HG02798 (cell line): ENCODE measurements around the gene C15orf40.
A peak's percentile ranks its signal among the peaks of the same experiment; 100 is the strongest.

Source experiments
- ATAC-seq: cut with Tn5 transposase; IDR thresholded peaks from one replicate; pipeline ENCODE4 v1.9.1; 2021; ENCODE audit warnings: mild to moderate bottlenecking; ENCODE audit not compliant: unreplicated experiment, poor library complexity

Gene C15orf40

GRCh38 chr15:82995938-82996337 lies 15.5 kb downstream of the C15orf40 start:
- ATAC-seq = no peak

DNA sequence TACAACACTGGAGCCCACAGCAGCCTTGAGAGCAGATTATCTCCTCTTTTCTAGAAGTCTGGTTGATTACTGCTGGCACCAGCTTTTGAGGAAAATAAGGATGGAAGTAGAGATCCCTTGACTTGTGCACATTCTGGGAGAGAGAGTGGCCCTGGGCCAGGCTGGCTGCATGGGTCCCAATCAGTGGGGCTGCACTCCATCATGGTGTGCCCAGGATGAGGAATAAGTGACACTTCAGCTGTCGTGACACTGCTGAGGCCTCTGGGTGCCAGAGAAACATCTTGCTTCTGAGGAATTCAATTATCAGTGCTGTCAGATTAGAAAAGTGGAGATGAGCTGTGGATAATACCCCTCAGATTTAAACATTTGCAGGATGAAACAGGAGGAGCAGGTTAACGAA lies 16.4 kb downstream of the C15orf40 start:
- no peak for ATAC-seq

DNA sequence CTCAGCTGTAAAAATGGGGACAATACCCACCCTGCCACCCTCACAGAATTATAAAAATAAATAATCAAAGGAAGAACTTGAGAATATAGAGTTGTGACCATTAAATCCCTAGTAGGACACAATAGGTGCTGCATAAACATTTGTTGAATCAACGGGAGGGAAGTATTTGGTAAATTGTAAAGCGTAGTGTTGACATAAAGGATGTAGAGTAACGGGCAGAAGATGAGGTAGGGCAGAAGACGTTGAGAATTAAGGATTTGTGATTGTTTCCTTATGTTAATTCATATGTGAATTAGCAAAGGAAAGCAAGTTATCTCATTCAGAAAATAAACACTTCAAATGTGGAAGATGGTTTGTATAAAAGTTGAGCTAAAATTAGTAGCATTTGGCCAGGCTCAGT lies 18.3 kb downstream of the C15orf40 start:
- ATAC-seq = no peak

DNA sequence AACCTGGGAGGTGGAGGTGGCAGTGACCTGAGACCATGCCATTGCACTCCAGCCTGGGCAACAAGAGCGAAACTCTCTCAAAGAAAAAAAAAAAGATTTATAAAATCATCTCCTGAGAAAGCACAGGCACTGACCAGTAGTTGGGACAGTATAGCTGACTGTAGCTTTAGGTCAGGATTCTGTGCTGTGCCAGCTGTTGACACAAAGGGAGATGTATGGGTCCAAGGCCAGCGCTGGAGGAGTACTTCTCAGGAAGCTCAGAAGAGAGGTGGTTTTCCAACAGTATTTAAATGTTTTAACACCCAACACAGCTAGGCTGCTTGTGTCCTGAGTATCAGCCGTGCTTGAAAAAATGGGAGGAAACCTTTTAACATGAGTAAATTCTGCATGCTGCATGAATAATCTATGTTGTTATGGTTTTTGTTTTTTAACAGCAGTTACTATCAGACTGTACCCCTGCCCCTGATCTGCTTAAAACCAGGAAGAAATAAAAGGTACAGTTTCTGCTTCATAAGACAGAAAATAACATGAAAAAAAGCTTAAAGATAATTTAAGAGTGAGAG lies 18.9 kb downstream of the C15orf40 start:
- ATAC-seq = no peak

DNA sequence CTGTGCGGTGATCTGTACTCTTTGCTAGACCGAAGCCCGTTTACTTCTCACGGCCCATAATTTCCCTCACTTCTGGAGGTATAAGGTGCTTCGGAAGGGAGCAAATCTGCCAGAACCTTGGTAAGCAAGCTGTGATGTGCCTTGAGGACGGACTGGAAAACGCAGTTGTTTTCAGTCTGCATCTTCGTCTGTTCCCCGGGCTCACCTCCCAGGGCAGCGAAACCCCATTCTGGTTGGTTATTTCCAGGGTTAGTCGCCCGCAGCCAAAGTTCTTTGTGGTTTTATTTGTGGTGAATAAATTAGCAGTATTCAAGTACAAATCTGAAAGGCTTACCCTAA lies 25.0 kb downstream of the C15orf40 start:
- peak; percentile 14 for ATAC-seq

- peak; percentile 97 for ATAC-seq
Measured at GRCh38 chr15:82985688-82986441, 25.6 kb downstream of the C15orf40 start, which contains the start of gene RAMAC. Gene RAMAC, plus strand, starts transcription at chr15:82986210. Its CDS starts 2,809 bp downstream, at chr15:82989019.

DNA sequence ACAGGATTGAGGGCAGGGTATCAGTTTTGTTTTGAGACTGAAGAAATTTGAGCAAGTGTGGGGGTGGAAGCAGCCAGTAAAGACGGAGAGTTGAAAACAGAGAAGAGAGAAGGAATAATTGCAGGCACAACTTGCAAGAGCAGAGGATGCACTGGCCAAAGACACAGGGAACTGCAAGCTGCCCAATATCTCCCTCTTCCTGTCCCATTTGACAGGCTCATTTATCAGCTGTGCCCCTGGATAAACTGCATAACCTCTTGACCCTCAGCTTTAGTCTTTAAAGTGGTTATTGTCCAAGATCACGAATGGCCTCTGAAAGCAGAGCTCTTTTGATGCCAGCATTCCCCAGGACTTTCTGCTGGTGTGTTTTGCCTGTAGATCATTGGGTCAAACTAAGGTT lies 30.5 kb downstream of the C15orf40 start:
- ATAC-seq = no peak

GRCh38 chr15:82979726-82980125 lies 31.7 kb downstream of the C15orf40 start:
- no peak for ATAC-seq

DNA sequence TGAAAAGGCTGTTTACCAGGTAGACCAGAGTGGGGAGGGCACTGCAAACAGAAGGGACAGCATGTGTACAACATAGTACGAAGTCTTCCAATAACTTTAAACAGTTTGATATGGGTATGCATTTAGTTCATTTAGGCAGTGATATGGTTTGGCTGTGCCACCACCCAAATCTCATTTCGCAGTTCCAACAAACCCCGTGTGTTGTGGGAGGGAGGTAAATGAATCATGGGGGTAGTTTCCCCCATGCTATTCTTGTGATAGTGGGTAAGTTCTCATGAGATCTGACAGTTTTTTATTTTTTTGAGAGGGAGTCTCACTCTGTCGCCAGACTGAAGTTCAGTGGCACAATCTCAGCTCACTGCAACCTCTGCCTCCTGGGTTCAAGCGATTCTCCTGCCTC lies 33.0 kb downstream of the C15orf40 start:
- no peak for ATAC-seq

GRCh38 chr15:82977076-82977475 lies 34.4 kb downstream of the C15orf40 start:
- no peak for ATAC-seq

- ATAC-seq = no peak
Measured at GRCh38 chr15:82972990-82973389, 38.4 kb downstream of the C15orf40 start.

GRCh38 chr15:82971218-82971984 lies 40.0 kb downstream of the C15orf40 start:
- ATAC-seq = no peak

DNA sequence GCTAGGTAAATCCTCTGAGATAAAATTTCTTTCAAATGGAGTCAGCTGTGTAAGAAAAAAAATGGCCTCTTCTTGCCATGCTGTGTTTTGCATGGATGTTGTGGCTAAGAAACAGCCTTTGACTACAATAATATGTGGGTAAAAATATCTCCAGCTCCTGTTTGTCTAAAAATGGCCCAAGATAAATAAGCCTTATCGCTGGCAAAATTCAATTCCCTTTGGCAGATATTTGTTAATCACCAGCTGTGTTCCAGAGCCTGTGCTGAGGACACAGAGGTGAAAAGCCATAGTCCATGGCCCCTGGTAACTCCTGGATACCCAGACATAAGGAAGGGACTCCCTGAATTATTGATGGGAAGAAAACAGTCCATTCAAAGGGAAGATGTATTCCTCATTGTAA lies 40.7 kb downstream of the C15orf40 start:
- ATAC-seq = no peak

DNA sequence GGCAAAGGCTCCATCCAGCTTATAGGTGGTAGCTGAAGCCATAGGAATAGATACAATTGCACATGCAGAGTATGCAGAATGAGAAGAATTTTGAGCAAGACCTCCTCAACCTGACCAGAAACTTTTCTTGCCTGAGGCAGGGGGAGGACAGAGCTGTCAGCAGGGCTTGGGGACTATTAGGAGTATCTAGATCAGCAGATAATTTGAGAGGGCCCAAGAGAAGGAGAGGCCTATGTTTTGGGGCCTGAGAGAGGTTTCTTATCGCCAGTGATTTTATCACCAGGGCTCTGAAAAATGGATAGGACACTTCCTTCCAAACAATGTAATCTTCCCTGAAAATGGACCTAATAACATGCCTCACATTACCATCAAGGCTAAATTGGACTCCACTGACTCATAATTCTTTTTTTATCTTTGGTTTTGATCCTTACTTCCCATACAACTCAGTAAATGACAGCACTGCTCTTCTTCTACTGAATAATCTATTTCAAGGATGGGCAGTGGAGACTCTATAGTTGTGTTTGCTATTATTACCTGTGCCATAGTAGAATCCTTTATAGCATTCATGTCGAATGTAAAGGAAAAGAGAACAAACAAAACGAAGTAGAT lies 41.3 kb downstream of the C15orf40 start:
- no peak for ATAC-seq

DNA sequence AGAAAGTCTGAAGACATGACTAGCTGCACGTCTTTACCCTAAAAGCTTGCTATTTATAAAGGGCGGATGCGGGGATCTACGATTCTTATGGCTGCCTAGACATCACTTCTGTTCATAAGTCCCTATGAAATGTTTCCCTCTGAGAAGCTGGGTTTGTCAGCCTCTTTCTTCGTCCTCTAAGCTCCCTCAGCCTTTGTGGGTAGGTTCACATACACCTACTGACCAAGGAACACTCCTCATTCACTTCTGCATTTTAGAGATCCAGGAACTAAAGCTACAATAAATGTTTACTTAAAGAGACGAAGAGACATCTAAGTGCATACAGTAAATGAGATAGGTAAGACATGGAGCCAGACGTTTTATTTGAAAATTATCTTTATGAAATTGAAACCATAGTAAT lies 42.1 kb downstream of the C15orf40 start:
- no peak for ATAC-seq

DNA sequence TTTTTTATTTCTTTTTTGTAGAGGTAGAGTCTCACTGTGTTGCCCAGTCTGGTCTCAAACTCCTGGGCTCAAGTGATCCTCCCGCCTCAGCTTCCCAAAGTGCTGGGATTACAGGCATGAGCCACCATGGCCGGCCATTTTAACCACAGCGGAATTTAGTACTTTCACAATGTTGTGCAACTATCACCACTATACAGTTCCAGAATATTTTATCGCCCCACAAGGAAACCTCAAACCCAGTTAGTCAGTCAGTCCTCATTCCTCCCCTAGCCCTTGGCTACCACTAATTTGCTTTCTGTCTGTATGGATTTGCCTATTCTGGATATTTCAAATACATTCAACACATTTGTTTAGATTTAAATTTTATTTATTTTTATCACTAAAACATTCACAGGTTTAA lies 43.4 kb downstream of the C15orf40 start:
- no peak for ATAC-seq

DNA sequence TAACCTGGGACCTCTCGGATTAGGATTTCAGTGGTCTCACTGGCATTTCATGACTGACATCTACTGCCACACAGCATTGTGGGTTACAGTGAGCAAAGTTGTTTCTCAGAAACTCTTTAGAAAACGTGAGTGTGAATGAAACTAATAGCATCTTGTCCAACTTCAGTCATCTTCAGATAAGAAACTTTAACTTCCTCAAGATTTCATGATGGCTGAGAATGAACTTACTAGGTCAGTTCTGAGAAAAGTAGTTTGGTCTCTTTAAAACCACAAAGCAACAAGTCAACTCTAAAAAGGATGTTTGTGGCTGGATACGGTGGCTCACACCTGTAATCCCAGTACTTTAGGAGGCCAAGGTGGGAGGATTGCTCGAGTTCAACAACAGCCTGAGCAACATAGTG lies 44.8 kb downstream of the C15orf40 start:
- ATAC-seq = peak; percentile 83

DNA sequence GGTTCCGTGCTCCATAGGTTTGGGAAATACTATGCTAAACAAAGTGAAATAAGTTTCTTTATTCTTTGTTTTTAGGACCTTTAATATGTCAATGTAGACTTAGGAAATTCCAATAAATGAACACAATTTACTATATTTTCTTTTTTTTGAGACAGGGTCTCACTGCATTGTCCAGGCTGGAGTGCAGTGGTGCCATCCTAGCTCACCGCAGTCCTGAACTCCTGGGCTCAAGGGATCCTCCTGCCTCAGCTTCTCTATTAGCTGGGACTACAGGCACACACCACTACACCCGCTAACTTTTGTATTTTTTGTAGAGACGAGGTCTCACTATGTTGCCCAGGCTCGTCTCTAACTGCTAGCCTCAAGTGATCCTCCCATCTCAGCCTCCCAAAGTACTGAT lies 46.5 kb downstream of the C15orf40 start:
- ATAC-seq = no peak

- ATAC-seq = no peak
Measured at GRCh38 chr15:82963471-82964341, 47.7 kb downstream of the C15orf40 start.

GRCh38 chr15:82960766-82961165 lies 50.7 kb downstream of the C15orf40 start:
- ATAC-seq = no peak
